LoVo (cell line): ENCODE measurements around the gene SLC39A1.
"Not testable (repeated sequence)": the region's sequence is repeated elsewhere in the genome, so short reads cannot be mapped to it uniquely, and the experiment has no call there.

Experiments
- DNase-seq: peaks from one replicate; pipeline ENCODE4 v3.0.0-alpha.2; 2016; ENCODE audit warnings: low spot score

SLC39A1 gene

GRCh38 chr1:153932156-153933131 lies 30.9 kb downstream of the SLC39A1 start:
- DNase-seq, result no peak

DNA sequence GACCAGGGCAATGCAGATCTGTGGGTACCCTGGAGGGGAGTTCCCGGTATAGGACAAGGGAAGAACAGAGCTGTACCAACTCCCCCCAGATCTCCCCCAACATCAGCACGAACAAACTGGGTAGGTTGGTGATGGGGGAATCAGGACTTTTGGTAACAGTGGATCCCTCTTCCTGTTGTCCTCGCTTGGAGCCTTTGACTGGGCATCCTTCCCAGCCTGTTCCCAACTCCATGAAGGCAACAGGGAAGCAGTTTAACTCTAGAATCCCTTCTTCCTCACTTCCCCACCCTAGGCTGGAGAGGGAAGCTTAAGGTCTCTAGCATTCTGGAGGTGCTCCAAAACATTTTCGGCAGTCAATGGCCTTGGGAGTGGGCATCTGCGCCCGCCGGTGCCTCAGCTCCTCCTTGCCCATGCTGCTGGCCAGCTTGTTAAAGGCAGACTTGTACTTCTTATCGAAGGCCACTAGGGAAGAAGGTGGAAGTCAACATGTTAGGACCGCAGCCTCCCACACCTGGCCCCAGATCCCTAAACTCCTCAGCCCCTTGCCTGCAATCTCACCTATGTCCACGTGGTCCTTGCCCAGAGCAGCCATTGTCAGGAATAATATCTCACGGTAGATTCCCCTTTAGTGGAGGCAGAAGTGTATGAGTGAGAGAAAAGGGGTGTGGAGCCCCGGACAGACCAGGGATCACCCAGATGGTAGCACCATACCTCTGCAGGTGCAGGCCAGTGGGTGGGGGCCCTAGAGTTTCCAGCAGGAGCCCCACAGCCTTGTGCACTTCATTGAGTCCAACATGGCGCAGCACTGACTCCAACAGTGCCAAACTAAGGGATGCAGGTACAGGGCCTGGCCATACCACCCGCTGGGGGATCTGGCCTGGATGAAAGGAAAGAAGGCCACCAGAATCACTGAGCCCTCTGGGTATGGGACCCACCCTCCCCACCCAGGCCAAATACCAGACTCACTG lies 33.1 kb downstream of the SLC39A1 start:
- DNase-seq, result no peak

DNA sequence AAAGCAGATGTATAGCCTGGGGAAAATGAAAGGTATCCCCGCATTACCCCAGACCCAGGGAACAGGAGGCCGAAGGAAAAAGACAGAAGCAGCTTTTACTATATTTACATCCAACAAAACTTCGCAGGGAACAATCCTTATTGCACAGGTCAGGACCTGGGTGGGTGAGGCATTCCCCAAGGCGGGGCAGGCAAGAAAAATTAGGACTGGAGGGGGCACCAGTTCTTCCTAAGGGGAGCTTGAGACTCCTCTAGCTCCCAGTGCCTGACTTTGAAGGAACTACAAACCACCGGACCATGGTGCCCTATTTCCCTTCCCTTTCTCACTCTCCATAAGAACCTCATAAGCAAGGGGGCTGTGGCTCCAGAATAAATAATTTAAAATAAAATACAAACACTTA lies 33.9 kb downstream of the SLC39A1 start:
- no peak for DNase-seq

GRCh38 chr1:153928791-153929341 lies 34.5 kb downstream of the SLC39A1 start:
- DNase-seq, result no peak

- DNase-seq, result no peak
Measured at GRCh38 chr1:153928245-153928644, 35.1 kb downstream of the SLC39A1 start.

DNA sequence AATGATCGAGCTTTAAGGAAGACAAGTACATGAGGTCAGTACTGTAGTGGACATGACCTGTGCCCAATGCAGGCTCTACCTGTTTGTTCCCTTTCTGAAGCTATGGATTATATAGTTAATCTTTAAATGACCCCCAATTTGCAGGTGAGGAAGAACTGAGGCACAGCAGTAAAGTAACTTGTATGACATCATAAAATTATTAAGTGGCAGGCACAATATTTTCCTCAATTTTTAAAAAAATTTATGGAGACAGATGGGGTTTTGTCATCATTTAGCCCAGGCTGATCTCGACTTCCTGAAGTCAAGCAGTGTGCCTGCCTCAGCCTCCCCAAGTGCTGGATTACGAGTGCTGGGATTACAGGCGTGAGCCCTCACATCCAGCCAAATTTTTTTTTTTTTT lies 36.9 kb downstream of the SLC39A1 start:
- DNase-seq, result no peak

DNA sequence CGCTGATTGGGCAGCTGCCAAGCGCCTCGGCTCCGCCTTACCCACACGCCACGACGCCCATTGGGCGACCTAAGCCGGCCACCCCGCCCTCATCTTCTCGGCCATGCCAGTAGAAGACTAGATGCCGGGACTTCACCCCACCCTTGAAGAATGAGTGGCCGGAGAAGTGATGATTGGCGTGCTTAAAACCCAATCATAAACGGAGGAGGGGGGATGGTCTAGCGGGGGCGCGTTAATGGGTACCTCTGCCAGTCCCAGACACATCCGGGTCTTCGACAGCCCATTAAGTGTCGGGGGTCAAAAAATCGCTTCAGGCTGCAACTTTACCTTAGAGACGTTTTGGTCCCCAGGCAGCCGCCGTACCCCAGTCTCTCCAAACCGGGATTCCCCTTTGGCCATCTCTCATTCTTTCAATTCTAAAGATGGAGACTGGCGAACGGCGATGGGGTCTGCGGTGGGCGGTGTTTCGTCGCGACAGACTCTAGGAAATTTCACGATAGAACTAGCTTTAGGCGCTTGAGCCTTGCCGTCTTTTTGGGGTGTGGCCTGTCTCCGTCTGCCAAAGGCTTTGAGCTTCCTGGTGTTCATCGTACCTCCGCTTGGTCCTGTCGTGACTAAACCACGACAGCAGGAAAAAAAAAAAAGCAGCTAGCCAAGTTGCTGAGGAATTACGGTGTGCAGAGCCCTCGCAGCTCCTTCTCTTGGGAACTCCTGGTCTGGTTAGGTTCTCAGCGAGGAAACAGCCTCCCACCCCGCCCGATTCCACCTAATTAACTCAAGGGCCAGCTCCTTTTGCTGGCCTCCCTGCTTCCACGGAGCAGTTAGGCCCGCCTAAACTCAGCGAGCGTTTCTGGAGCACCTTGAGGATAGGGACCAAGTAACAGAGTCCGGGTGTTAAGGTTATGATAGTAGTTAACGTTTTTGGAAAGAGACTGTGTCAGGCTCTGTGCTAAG lies 40.1 kb downstream of the SLC39A1 start, which contains the start of gene GATAD2B:
Gene GATAD2B (minus strand): TSS at position 1 of the 954 bp plus-strand sequence. CDS start 94,625 bp downstream, outside the sequence.
- DNase-seq, result peak; percentile 99

DNA sequence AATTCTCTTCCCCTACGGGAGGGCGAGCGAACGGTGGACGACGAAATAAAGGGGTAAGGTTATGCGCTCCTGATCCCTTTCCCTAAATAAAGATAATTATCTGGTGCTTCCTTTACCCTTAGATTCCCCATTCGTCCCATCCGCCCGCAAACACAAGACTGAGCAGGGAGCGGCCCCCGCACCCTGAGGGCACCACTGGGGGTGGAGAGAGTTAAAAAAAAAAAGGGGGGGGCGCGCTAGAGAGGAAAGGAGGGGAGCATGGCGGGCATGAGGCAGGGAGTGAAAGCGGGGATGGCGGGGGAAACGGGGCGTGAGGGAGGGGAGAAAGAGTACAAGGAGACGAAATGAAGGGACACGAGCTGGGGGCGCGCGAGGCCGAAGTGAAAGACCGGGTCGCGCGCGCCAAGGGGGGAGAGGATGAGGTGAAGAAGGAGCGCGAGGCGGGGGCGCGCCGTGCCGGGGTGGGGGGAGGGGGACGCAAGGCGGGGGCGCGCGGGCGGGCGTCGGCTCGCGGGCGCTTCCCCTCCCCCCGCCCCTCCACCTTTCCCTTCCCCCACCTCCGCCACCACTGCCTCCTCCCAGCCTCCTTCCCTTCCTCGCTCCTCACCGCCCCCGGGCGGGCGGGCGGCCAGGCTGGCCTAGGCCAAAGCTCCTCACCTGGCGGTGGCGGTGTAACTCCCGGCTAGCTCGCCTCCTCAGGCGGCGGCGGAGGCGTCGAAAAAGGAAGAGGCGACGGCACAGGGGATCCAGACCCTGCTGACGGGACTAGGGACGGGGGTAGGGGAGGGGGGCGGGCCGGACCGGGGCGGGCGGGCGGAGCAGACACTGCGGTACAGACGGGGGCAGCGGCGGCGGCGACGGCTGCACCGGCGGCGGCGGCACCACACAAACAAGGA lies 41.0 kb downstream of the SLC39A1 start:
- peak; percentile 2 for DNase-seq

- no peak for DNase-seq
Measured at GRCh38 chr1:153921803-153922075, 41.6 kb downstream of the SLC39A1 start.

DNA sequence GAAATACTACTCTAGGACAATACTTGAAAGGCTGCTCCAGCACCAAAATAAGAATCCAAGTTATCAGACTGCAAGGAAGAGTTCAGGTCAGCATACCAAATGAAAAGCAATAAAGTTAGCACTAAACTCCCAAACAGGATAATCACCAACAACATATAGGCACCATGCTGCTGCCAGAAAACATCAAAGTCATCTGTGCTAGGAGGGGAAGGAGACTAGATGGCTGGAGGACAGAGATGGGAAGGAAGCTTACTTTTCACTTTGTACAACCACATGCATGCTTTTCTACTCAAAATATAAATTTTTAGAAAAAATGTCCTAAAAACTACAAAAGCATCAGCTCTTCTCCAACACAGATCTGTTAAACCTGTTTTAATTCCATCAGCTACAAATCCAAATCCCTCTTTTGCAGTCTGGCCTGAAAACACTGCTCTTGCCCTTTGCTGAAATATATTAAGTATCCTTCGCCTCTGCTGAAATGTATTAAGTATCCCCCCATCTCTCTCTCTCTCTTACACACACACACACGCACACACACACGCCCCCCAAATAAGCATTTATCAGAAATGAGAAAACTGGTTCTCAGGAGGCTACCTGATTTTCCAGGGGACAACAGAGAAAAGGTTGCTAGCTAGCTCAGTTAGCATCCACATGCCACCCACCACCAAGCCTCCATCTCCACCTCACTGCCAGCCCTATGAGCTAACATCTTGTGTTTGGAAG lies 42.1 kb downstream of the SLC39A1 start:
- no peak for DNase-seq

- DNase-seq, result no peak
Measured at GRCh38 chr1:153919876-153920852, 43.2 kb downstream of the SLC39A1 start.

DNA sequence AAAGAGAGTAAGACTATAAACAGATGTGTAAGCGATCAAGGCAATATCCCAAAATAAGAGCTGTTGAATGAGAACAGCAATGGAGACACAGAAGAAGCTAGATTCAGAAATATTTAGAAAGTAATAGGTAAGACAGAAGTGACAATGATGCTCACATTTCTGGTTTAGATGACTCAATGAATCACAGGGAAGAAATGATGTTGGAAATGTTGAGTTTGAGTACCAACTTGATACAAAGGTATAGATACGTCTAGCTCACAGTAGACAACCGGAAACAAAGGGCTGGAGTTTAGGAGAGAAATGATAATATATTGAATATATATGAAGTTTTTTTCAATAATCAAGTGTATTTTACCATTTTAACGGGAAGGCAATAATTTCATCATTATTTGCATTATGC lies 47.0 kb downstream of the SLC39A1 start:
- DNase-seq, result no peak

DNA sequence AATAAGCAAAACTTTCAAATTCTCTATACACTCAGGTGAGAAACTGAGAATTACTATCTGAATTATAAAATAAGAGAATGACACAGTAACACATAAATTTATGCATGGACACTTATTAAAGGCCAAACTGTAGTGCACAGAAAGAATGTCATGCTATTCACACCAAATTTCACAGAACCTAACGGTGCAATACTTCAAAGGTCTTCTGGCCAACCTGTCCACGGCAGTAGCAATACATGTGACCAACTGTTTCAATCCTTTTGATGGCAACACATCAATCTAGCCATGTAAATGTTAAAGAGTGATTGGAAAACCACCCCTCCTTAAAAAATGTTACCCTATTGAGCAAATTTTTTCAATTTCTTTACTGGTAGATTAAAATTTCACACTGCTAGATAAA lies 51.0 kb downstream of the SLC39A1 start:
- DNase-seq, result no peak

DNA sequence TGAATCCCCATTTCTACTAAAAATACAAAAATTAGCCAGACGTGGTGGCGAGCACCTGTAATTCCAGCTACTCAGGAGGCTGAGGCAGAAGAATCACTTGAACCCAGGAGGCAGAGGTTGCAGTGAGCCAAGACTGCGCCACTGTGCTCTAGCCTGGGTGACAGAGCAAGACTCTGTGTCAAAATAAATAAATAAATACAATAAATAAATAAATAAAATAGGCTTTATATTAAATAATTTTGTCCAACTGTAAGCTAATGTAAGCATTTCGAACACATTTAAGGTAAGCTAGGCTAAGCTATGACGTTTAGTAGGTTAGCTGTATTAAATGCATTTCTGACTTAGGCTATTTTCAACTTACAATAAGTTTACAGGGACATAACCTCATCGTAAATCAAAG lies 52.8 kb downstream of the SLC39A1 start:
- not testable (repeated sequence) for DNase-seq
